ENCODE data around the gene SH3BP5. TPM values are rescaled to one million over a fixed set of nuclear protein-coding genes. Genes with fewer than 3 reads are reported as not detected.

The SH3BP5 gene
- polyA plus RNA-seq, 1 of the 3 experiments (the other 2 are of a cell fraction) = 29.5 TPM

GRCh38 chr3:15380980-15381890, 48.8 kb upstream of the SH3BP5 start:
- Histone ChIP-seq H3K27ac (ENCODE audit: low read depth in 2 of 2, low read length in 1 of 2) (no peak overlapping the region), H3K27me3 (ENCODE audit: insufficient read depth) (no peaks in the 10 kb centered on the region), H3K9ac (no peak overlapping the region), H4K20me1 (ENCODE audit: insufficient read depth) (no peaks in the 10 kb centered on the region), H3K4me1 (ENCODE audit: control insufficient read depth in 1 of 2, insufficient read depth in 2 of 2, low read depth in 1 of 2, low read length in 1 of 2) (peaks cover 0 to 2% of the 10 kb centered on the region in 2 experiments; a peak in 1 of 4 replicates), H3K36me3 (replicated peaks in 1 of 2; ENCODE audit: control insufficient read depth in 1 of 2, insufficient read depth in 2 of 2, low read length in 1 of 2) (no peaks in the 10 kb centered on the region), H3F3A (replicated peaks; ENCODE audit: insufficient read depth) (no peaks in the 10 kb centered on the region), H3K9me2 (no peaks in the 10 kb centered on the region), H3K4me3 (ENCODE audit: low read depth in 2 of 2, low read length in 1 of 2) (no peak overlapping the region), H2AFZ (ENCODE audit: low read depth) (no peak overlapping the region), H3K79me2 (ENCODE audit: insufficient read depth) (no peaks in the 10 kb centered on the region), H3K4me2 (no peak overlapping the region), H3K9me3 (peaks cover 1% of the 10 kb centered on the region; the same call in 1 of the 2 replicates)
- TF ChIP-seq TCF12 (IDR thresholded peaks at IDR 0.05) = no peak
- no peak for TF ChIP-seq YY1 (IDR thresholded peaks at IDR 0.05; ENCODE audit: low read depth)
- no peak for TF ChIP-seq MXI1 (IDR thresholded peaks at IDR 0.05; ENCODE audit: low read depth, low read length)
- TF ChIP-seq ZBTB33 (IDR thresholded peaks at IDR 0.05; ENCODE audit: borderline replicate concordance, low read depth) = no peak
- no peak for TF ChIP-seq RXRA (IDR thresholded peaks at IDR 0.05; ENCODE audit: borderline replicate concordance, low read depth)
- TF ChIP-seq GATA2 (CRISPR knock-in tag; IDR thresholded peaks at IDR 0.05) = no peak
- TF ChIP-seq TEAD4 (IDR thresholded peaks at IDR 0.05; ENCODE audit: borderline replicate concordance, insufficient read depth) = no peak
- TF ChIP-seq RCOR1 (IDR thresholded peaks at IDR 0.05; ENCODE audit: low read length) = no peak
- no peak for TF ChIP-seq FOXM1 (IDR thresholded peaks at IDR 0.05; ENCODE audit: low read depth)
- no peak for TF ChIP-seq RFX5 (IDR thresholded peaks at IDR 0.05; ENCODE audit: low read length)
- TF ChIP-seq IRF3 (IDR thresholded peaks at IDR 0.05; ENCODE audit: low read depth, low read length) = no peak
- TF ChIP-seq, protein P1, sequence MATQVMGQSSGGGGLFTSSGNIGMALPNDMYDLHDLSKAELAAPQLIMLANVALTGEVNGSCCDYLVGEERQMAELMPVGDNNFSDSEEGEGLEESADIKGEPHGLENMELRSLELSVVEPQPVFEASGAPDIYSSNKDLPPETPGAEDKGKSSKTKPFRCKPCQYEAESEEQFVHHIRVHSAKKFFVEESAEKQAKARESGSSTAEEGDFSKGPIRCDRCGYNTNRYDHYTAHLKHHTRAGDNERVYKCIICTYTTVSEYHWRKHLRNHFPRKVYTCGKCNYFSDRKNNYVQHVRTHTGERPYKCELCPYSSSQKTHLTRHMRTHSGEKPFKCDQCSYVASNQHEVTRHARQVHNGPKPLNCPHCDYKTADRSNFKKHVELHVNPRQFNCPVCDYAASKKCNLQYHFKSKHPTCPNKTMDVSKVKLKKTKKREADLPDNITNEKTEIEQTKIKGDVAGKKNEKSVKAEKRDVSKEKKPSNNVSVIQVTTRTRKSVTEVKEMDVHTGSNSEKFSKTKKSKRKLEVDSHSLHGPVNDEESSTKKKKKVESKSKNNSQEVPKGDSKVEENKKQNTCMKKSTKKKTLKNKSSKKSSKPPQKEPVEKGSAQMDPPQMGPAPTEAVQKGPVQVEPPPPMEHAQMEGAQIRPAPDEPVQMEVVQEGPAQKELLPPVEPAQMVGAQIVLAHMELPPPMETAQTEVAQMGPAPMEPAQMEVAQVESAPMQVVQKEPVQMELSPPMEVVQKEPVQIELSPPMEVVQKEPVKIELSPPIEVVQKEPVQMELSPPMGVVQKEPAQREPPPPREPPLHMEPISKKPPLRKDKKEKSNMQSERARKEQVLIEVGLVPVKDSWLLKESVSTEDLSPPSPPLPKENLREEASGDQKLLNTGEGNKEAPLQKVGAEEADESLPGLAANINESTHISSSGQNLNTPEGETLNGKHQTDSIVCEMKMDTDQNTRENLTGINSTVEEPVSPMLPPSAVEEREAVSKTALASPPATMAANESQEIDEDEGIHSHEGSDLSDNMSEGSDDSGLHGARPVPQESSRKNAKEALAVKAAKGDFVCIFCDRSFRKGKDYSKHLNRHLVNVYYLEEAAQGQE (IDR thresholded peaks at IDR 0.05; ENCODE audit: low read depth, low read length) = no peak
- TF ChIP-seq NFIC (IDR thresholded peaks at IDR 0.05; ENCODE audit: borderline replicate concordance) = no peak
- ChIA-PET POLR2A (no interaction called here), CTCF (interaction anchor here (0.9 to 6.2 kb wide), 3 partner anchors 24 to 114 kb away, joined by 3 to 66 read pairs (median 6); partner anchors contain the start of gene SH3BP5)
- WGBS (ENCODE audit: low lambda C conversion rate) = 82% methylated on average over 6 of the region's 6 CpGs
- no peak for DNase-seq
